K562 (cell line): ENCODE measurements around the gene ZFAND2B. TPM values are rescaled to one million over a fixed set of nuclear protein-coding genes. Genes with fewer than 3 reads are reported as not detected.

Experiments
- ATF4 ChIP-seq: fragments of 450-650 bp; formaldehyde crosslinking; IDR thresholded peaks from 2 replicates; pipeline ENCODE4 v1.4.0; 2022; ENCODE audit warnings: mild to moderate bottlenecking, moderate library complexity
- ATF7 ChIP-seq: fragments of 450-650 bp; IDR thresholded peaks from 2 replicates; pipeline ENCODE4 v1.7.1; 2014; ENCODE audit warnings: mild to moderate bottlenecking, moderate library complexity
- CEBPB ChIP-seq: fragments of 450-650 bp; IDR thresholded peaks from 2 replicates; pipeline ENCODE4 v1.6.1; 2016; ENCODE audit warnings: missing genetic modification characterization, missing compliant biosample characterization
- CREBBP ChIP-seq: IDR thresholded peaks from one replicate; pipeline ENCODE4 v1.6.1; 2012; ENCODE audit warnings: low read depth, mild to moderate bottlenecking, control low read depth, inconsistent platforms, low read length
- CSDE1 ChIP-seq, 2 experiments: fragments of 450-650 bp; IDR thresholded peaks; 2 replicates each; pipeline ENCODE4 v1.6.1; 2016; ENCODE audit warnings: mild to moderate bottlenecking in 1 of 2
- DEAF1 ChIP-seq: fragments of 450-650 bp; formaldehyde crosslinking; IDR thresholded peaks from 2 replicates; pipeline ENCODE4 v1.4.0; 2020; ENCODE audit warnings: mild to moderate bottlenecking, moderate library complexity
- E2F3 ChIP-seq: fragments of 250-450 bp; sonication (Bioruptor Pico); IDR thresholded peaks from 2 replicates; pipeline ENCODE4 v1.4.0; 2020; ENCODE audit warnings: mild to moderate bottlenecking
- ESRRA ChIP-seq: fragments of 450-650 bp; IDR thresholded peaks from 2 replicates; pipeline ENCODE4 v1.6.1; 2014; ENCODE audit warnings: low read depth, mild to moderate bottlenecking, moderate library complexity, borderline replicate concordance
- GTF2F1 ChIP-seq: IDR thresholded peaks from 2 replicates; pipeline ENCODE4 v1.6.1; 2011; ENCODE audit warnings: low read depth, low read length, improper control_type of control experiment
- HDAC1 ChIP-seq, 2 experiments: fragments of 450-650 bp; IDR thresholded peaks; 2 replicates each; pipeline ENCODE4 v1.6.1; 2016 to 2017; ENCODE audit warnings: inconsistent platforms in 1 of 2, mild to moderate bottlenecking in 1 of 2, moderate library complexity in 1 of 2
- ILF3 ChIP-seq: fragments of 450-650 bp; IDR thresholded peaks from 2 replicates; pipeline ENCODE4 v1.6.1; 2018; ENCODE audit warnings: antibody characterized with exemption, mild to moderate bottlenecking, moderate library complexity, borderline replicate concordance
- JUND ChIP-seq, 2 experiments: IDR thresholded peaks; 2 replicates in 1 of 2; 3 replicates in 1 of 2; pipeline ENCODE4 v1.6.1; 2011; ENCODE audit warnings: borderline replicate concordance in 2 of 2, low read depth in 2 of 2, low read length in 2 of 2, improper control_type of control experiment in 1 of 2, missing biosample characterization in 1 of 2, missing genetic modification characterization in 1 of 2, missing genetic modification reagents in 1 of 2
- MBD2 ChIP-seq: sonication (generic); IDR thresholded peaks from 2 replicates; pipeline ENCODE4 v1.6.1; 2016; ENCODE audit warnings: low read depth, borderline replicate concordance
- NFE2 ChIP-seq: IDR thresholded peaks from 2 replicates; pipeline ENCODE4 v1.6.1; 2014; ENCODE audit warnings: antibody characterized with exemption, low read depth
- NFRKB ChIP-seq: fragments of 450-650 bp; IDR thresholded peaks from 2 replicates; pipeline ENCODE4 v1.6.1; 2016; ENCODE audit warnings: low read depth
- PRMT5 ChIP-seq: sonication (generic); formaldehyde crosslinking; IDR thresholded peaks from 2 replicates; pipeline ENCODE4 v1.5.0; 2020; ENCODE audit warnings: missing genetic modification reagents
- SMARCE1 ChIP-seq: fragments of 450-650 bp; IDR thresholded peaks from 2 replicates; pipeline ENCODE4 v1.7.1; 2016; ENCODE audit warnings: mild to moderate bottlenecking
- TARDBP ChIP-seq: fragments of 450-650 bp; IDR thresholded peaks from 2 replicates; pipeline ENCODE4 v1.6.1; 2016
- TSHZ1 ChIP-seq: fragments of 250-450 bp; sonication (Bioruptor Pico); IDR thresholded peaks from 2 replicates; pipeline ENCODE4 v1.4.0; 2020; ENCODE audit warnings: mild to moderate bottlenecking, moderate library complexity
- ZNF436 ChIP-seq: fragments of 250-450, 450-650 bp; sonication (Bioruptor Pico); formaldehyde crosslinking; IDR thresholded peaks from 2 replicates; pipeline ENCODE4 v1.7.0; 2020; ENCODE audit warnings: mild to moderate bottlenecking
- polyA plus RNA-seq, 8 experiments: library from polyadenylated mRNA; depleted of rRNA in 4 of 8; stranded (reverse) in 5 of 8; unstranded in 3 of 8; fragments of >200 nt; fragmentation: Nextera tagmentation in 2 of 8; fragmentation: Illumina TruSeq in 1 of 8; extraction: Ambion mirVana in 2 of 8; extraction: Trizol in 1 of 8; gene quantifications; 2 replicates each; pipeline versions ENCODE4 v1.2.1 to v1.2.3, GENCODE V29; 2011 to 2014; ENCODE audit warnings: inconsistent platforms in 1 of 8, missing spikeins in 1 of 8
- total RNA-seq, 7 experiments: library from RNA; depleted of rRNA in 6 of 7; stranded (reverse); fragments of >200 nt in 6 of 7; fragmentation: Illumina TruSeq in 2 of 7; extraction: Trizol in 2 of 7; gene quantifications; 2 replicates each; pipeline versions ENCODE4 v1.2.1 to v1.2.3, GENCODE V29; 2011 to 2021; ENCODE audit warnings: low replicate concordance in 1 of 7
- TF ChIP-seq, protein P1 (sequence below): fragments of 450-650 bp; IDR thresholded peaks from 2 replicates; pipeline ENCODE4 v1.6.1; 2017; ENCODE audit warnings: mild to moderate bottlenecking, moderate library complexity
- TF ChIP-seq, protein P2 (sequence below): sonication (generic); formaldehyde crosslinking; IDR thresholded peaks from 2 replicates; pipeline ENCODE4 v1.9.0; 2022; ENCODE audit warnings: mild to moderate bottlenecking, missing genetic modification reagents

The ZFAND2B gene
- total and polyA plus RNA-seq, 9 of the 15 experiments (the other 6 are each of a cell fraction or from before 2014, with no cell fraction given) = 9.9 to 33.3 (median 26.1) TPM

GRCh38 chr2:219254590-219255201, 48.1 kb downstream of the ZFAND2B start (continued):
- TF ChIP-seq CEBPB (tag) = peak; percentile 60
- TF ChIP-seq ATF4 (CRISPR knock-in tag) = no peak
- TF ChIP-seq TSHZ1 (CRISPR knock-in tag) = no peak
- TF ChIP-seq CREBBP = no peak
- TF ChIP-seq HDAC1 (IDR thresholded peaks at IDR 0.05) = peak in 1 of 2 experiments; percentile 44; a peak in 1 of 4 replicates
- TF ChIP-seq CSDE1 (IDR thresholded peaks at IDR 0.05) = no peak
- TF ChIP-seq, protein P1, sequence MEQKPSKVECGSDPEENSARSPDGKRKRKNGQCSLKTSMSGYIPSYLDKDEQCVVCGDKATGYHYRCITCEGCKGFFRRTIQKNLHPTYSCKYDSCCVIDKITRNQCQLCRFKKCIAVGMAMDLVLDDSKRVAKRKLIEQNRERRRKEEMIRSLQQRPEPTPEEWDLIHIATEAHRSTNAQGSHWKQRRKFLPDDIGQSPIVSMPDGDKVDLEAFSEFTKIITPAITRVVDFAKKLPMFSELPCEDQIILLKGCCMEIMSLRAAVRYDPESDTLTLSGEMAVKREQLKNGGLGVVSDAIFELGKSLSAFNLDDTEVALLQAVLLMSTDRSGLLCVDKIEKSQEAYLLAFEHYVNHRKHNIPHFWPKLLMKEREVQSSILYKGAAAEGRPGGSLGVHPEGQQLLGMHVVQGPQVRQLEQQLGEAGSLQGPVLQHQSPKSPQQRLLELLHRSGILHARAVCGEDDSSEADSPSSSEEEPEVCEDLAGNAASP = no peak
- TF ChIP-seq, protein P2, sequence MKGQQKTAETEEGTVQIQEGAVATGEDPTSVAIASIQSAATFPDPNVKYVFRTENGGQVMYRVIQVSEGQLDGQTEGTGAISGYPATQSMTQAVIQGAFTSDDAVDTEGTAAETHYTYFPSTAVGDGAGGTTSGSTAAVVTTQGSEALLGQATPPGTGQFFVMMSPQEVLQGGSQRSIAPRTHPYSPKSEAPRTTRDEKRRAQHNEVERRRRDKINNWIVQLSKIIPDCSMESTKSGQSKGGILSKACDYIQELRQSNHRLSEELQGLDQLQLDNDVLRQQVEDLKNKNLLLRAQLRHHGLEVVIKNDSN (CRISPR knock-in tag) = no peak
- no peak for TF ChIP-seq MBD2
- TF ChIP-seq ILF3 = no peak
- no peak for TF ChIP-seq E2F3 (CRISPR knock-in tag)
- no peak for TF ChIP-seq NFRKB
- TF ChIP-seq PRMT5 (CRISPR knock-in tag) = no peak
- TF ChIP-seq NFE2 = peak; percentile 56
- TF ChIP-seq ZNF436 (CRISPR knock-in tag) = no peak
- peak; percentile 63 for TF ChIP-seq ATF7
- peak; percentile 27; the same call in 1 of the 2 replicates for TF ChIP-seq SMARCE1
- TF ChIP-seq TARDBP = no peak
- TF ChIP-seq JUND (IDR thresholded peaks at IDR 0.05; ENCODE audit: borderline replicate concordance, low read depth, low read length) = no peak
- peak; percentile 33; the same call in 1 of the 3 replicates for TF ChIP-seq JUND (tag; IDR thresholded peaks at IDR 0.05; ENCODE audit: borderline replicate concordance, low read depth, low read length)
- TF ChIP-seq GTF2F1 = no peak
- TF ChIP-seq ESRRA = peak; percentile 72
- no peak for TF ChIP-seq DEAF1 (CRISPR knock-in tag)
